WTC11 (cell line): Measurements from ENCODE around the gene SRRT.

Source experiments
- CBFB ChIP-seq: sonication (generic); formaldehyde crosslinking; IDR thresholded peaks from 2 replicates; pipeline ENCODE4 v1.8.1; 2022; ENCODE audit warnings: mild to moderate bottlenecking, low read depth, missing genetic modification reagents
- CTCF ChIP-seq: fragments of 200-600 bp; IDR thresholded peaks from 2 replicates; pipeline ENCODE4 v1.8.0; 2022; ENCODE audit warnings: antibody characterized with exemption
- ZBTB43 ChIP-seq: sonication (generic); formaldehyde crosslinking; IDR thresholded peaks from 2 replicates; pipeline ENCODE4 v1.8.1; 2023; ENCODE audit warnings: mild to moderate bottlenecking, missing genetic modification reagents

GRCh38 chr7:100902638-100903037 lies 27.7 kb downstream of the SRRT start:
- TF ChIP-seq CTCF (no peak), CBFB (CRISPR knock-in tag) (no peak), ZBTB43 (CRISPR knock-in tag) (no peak)
